SIG-M5 (cell line): ENCODE results near the gene TMPRSS6.

Experiments
- DNase-seq: peaks from one replicate; lab custom pipeline; 2025; lab: John Stamatoyannopoulos, UW

The TMPRSS6 gene

GRCh38 chr22:37115032-37115431, 5.5 kb upstream of the TMPRSS6 start:
- no peak for DNase-seq

- DNase-seq, result no peak
These were observed 4.2 kb upstream of the TMPRSS6 start for GRCh38 chr22:37113757-37114156.

GRCh38 chr22:37112084-37112728, 2.7 kb upstream of the TMPRSS6 start:
- DNase-seq, result no peak

- no peak for DNase-seq
These were observed 1.7 kb upstream of the TMPRSS6 start for GRCh38 chr22:37111156-37111717.

GRCh38 chr22:37107816-37108621, 1.5 kb downstream of the TMPRSS6 start:
- DNase-seq, result no peak

GRCh38 chr22:37105990-37106389, 3.5 kb downstream of the TMPRSS6 start:
- no peak for DNase-seq

GRCh38 chr22:37105154-37105553, 4.4 kb downstream of the TMPRSS6 start:
- no peak for DNase-seq

- DNase-seq, result no peak
These were observed 5.7 kb downstream of the TMPRSS6 start for GRCh38 chr22:37103656-37104452.

- no peak for DNase-seq
These were observed 6.4 kb downstream of the TMPRSS6 start for GRCh38 chr22:37103151-37103550.

GRCh38 chr22:37101311-37102066, 8.0 kb downstream of the TMPRSS6 start:
- DNase-seq, result no peak

- no peak for DNase-seq
These were observed 8.9 kb downstream of the TMPRSS6 start for GRCh38 chr22:37100589-37101127.

- no peak for DNase-seq
These were observed 10.4 kb downstream of the TMPRSS6 start for GRCh38 chr22:37098976-37099591.

GRCh38 chr22:37097346-37097745, 12.2 kb downstream of the TMPRSS6 start:
- DNase-seq, result no peak

- no peak for DNase-seq
These were observed 14.4 kb downstream of the TMPRSS6 start for GRCh38 chr22:37095113-37095512.

GRCh38 chr22:37094239-37094638, 15.3 kb downstream of the TMPRSS6 start:
- no peak for DNase-seq

GRCh38 chr22:37092997-37093396, 16.5 kb downstream of the TMPRSS6 start:
- no peak for DNase-seq

- DNase-seq, result no peak
These were observed 17.5 kb downstream of the TMPRSS6 start for GRCh38 chr22:37091994-37092393.

- no peak for DNase-seq
These were observed 18.4 kb downstream of the TMPRSS6 start for GRCh38 chr22:37090920-37091695.

- no peak for DNase-seq
These were observed 20.1 kb downstream of the TMPRSS6 start for GRCh38 chr22:37089434-37089833.

- no peak for DNase-seq
These were observed 20.6 kb downstream of the TMPRSS6 start for GRCh38 chr22:37088750-37089408.
